ENCODE measurements around the gene ICE1.

The ICE1 gene

DNA sequence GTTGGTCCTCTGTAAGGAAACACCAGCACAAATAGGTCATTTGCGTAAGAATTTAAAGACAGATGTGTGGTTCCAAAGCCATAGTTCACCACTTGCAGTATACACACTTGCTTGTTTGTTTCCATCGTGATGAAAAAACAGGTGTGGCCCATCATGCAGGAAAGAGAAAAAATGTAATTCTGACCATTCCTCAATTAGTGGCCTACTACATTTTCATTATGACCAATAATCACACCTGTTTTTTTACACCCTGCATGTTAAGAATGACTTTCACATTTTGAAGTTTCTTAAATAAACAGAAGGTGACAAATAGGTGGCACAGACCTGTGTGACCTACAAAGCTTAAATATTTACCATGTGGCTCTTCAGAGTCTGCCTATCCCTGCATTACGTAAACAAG, 2.2 kb upstream of the ICE1 start:
- Histone ChIP-seq H3K27ac (ENCODE audit: low read length) (no peak overlapping the region), H3K4me3 (ENCODE audit: low read length in 2 of 2) (no peak overlapping the region), H3K36me3 (ENCODE audit: control insufficient read depth in 2 of 2, insufficient read depth in 2 of 2, low read length in 2 of 2) (no peaks in the 10 kb centered on the region), H3K27me3 (ENCODE audit: control insufficient read depth in 1 of 2, insufficient read depth in 2 of 2, low read length in 2 of 2) (no peaks in the 10 kb centered on the region), H3K9me3 (ENCODE audit: control insufficient read depth in 2 of 2, low read length in 2 of 2) (no peaks in the 10 kb centered on the region), H3K4me1 (ENCODE audit: control insufficient read depth, insufficient read depth, low read length) (peaks cover 29% of the 10 kb centered on the region), H3K9ac (ENCODE audit: low read length in 2 of 2) (no peak overlapping the region)

DNA sequence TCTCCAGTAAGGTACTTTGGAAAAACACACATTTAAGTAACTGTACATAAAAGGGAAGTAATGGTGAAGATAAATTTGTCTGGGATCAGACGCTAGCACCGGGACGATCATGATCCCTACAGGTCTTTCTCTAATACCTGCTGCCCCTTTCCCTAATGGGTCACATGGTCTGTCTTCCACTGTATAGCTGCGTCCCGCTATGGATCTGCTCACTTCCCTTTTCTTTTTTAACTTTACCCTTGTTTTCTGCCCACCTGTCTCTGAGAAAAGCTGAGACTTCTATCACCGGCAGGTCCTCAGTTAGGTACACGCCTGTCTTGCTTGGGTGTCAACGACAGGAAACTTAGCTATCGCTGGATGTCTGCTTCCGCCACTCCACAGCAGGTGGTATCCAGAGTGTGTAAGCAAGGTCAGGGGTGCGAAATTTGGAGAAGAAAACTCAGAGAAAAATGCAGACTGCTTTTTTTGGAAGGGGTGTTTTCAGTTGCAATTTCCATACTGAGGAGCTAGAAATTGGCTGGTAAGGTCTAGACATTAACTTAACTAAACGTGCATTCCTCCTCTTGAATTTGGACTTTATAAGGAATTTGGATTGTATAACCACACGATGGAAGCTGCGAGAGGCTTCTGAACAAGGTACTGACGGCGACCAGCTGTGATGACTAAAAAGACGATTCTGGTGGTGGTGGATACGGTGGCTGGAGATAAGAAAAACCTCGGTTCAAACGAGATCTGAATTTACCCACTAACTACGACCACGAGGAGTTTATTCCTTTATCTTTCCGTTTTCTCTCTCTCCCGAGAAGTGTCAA, 1.1 kb upstream of the ICE1 start:
- no peaks in the 10 kb centered on the region for H3K36me3 ChIP-seq (ENCODE audit: control insufficient read depth in 2 of 2, insufficient read depth in 2 of 2, low read length in 2 of 2)
- H3K4me3 ChIP-seq (ENCODE audit: low read length in 2 of 2), result peak overlapping the region; percentile 86 to 89
- H3K9me3 ChIP-seq (ENCODE audit: control insufficient read depth in 2 of 2, low read length in 2 of 2), result no peaks in the 10 kb centered on the region
- H3K27me3 ChIP-seq (ENCODE audit: control insufficient read depth in 1 of 2, insufficient read depth in 2 of 2, low read length in 2 of 2), result no peaks in the 10 kb centered on the region
- peaks cover 29% of the 10 kb centered on the region for H3K4me1 ChIP-seq (ENCODE audit: control insufficient read depth, insufficient read depth, low read length)
- peak overlapping the region; percentile 97 for H3K27ac ChIP-seq (ENCODE audit: low read length)
- H3K9ac ChIP-seq (ENCODE audit: low read length in 2 of 2), result peak overlapping the region; percentile 88 to 97

DNA sequence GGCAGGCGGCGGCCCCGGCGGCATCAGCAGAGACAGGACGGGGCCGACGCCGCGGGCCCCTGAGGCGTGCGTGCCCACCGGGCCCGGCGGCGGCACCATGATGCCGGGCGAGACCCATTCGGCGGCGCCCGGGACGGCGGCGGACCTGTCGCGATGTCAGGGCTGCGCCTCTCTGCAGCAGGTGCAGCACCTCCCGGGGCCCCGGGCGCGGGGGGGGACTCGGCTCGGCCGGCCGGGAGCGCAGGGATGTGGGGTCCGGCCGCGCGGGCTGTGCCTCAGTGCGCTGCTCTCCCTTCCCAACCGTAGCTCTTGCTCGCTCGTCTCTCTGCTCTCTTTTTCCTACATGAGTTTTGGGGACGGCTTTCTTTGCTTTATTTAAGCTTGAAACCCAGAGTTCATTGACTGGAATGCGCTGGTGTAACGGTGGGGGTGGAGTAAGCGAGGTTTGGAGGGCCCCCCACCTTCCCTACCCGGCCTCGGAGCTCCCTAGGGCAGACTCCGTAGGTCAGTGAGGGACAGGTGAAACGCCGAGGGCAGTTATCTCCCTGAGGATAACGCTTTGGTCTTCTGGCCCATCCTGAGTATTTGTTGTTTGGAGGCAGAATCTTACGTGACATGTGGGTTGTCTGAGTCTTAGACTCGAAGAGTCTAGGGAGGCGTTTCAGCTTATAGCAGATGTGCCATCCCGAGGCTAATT, 490 bp downstream of the ICE1 start:
- Histone ChIP-seq H3K4me1 (ENCODE audit: control insufficient read depth, insufficient read depth, low read length) (peaks cover 29% of the 10 kb centered on the region), H3K9me3 (ENCODE audit: control insufficient read depth in 2 of 2, low read length in 2 of 2) (no peaks in the 10 kb centered on the region), H3K4me3 (ENCODE audit: low read length in 2 of 2) (peak overlapping the region; percentile 89), H3K27me3 (ENCODE audit: control insufficient read depth in 1 of 2, insufficient read depth in 2 of 2, low read length in 2 of 2) (no peaks in the 10 kb centered on the region), H3K27ac (ENCODE audit: low read length) (peak overlapping the region; percentile 97), H3K9ac (ENCODE audit: low read length in 2 of 2) (peak overlapping the region; percentile 88 to 89), H3K36me3 (ENCODE audit: control insufficient read depth in 2 of 2, insufficient read depth in 2 of 2, low read length in 2 of 2) (no peaks in the 10 kb centered on the region)

DNA sequence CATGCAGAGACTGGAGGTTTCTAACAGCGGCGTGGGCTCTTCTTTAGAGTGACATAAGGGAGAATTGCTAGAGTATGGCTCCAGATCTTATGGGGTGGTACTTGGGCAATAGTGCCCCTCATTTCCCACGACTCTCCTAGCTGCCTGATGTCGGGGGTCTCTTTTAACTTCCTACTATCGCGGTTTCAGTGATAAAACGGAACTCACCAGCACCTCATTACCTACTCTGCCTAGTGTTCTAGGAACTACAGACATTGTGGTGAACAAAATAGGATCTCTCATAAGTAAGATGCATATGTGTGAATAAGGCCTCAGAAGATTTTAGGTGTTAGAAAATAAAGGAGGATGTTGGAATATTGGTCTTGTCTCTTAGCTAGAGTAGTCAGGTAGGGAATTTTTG, 1.1 kb downstream of the ICE1 start:
- Histone ChIP-seq H3K27me3 (ENCODE audit: control insufficient read depth in 1 of 2, insufficient read depth in 2 of 2, low read length in 2 of 2) (no peaks in the 10 kb centered on the region), H3K27ac (ENCODE audit: low read length) (no peak overlapping the region)

GRCh38 chr5:5424736-5425135, 2.3 kb downstream of the ICE1 start:
- Histone ChIP-seq H3K36me3 (ENCODE audit: control insufficient read depth in 2 of 2, insufficient read depth in 2 of 2, low read length in 2 of 2) (peaks cover 0 to 3% of the 10 kb centered on the region in 2 donors), H3K4me3 (ENCODE audit: low read length in 2 of 2) (no peak overlapping the region), H3K27me3 (ENCODE audit: control insufficient read depth in 1 of 2, insufficient read depth in 2 of 2, low read length in 2 of 2) (no peaks in the 10 kb centered on the region), H3K27ac (ENCODE audit: low read length) (no peak overlapping the region), H3K4me1 (ENCODE audit: control insufficient read depth, insufficient read depth, low read length) (peaks cover 29% of the 10 kb centered on the region), H3K9ac (ENCODE audit: low read length in 2 of 2) (no peak overlapping the region), H3K9me3 (ENCODE audit: control insufficient read depth in 2 of 2, low read length in 2 of 2) (no peaks in the 10 kb centered on the region)

More for the DNA sequence above, 1.1 kb downstream of the ICE1 start:
- Histone ChIP-seq H3K9ac (ENCODE audit: low read length in 2 of 2) (peak overlapping the region; percentile 88 to 89), H3K4me1 (ENCODE audit: control insufficient read depth, insufficient read depth, low read length) (peaks cover 29% of the 10 kb centered on the region), H3K9me3 (ENCODE audit: control insufficient read depth in 2 of 2, low read length in 2 of 2) (no peaks in the 10 kb centered on the region), H3K4me3 (ENCODE audit: low read length in 2 of 2) (peak overlapping the region; percentile 89), H3K36me3 (ENCODE audit: control insufficient read depth in 2 of 2, insufficient read depth in 2 of 2, low read length in 2 of 2) (no peaks in the 10 kb centered on the region)

- Histone ChIP-seq H3K9ac (ENCODE audit: low read length in 2 of 2) (no peak overlapping the region), H3K27ac (ENCODE audit: low read length) (no peak overlapping the region), H3K4me3 (ENCODE audit: low read length in 2 of 2) (no peak overlapping the region), H3K9me3 (ENCODE audit: control insufficient read depth in 2 of 2, low read length in 2 of 2) (no peaks in the 10 kb centered on the region), H3K4me1 (ENCODE audit: control insufficient read depth, insufficient read depth, low read length) (peaks cover 20% of the 10 kb centered on the region), H3K27me3 (ENCODE audit: control insufficient read depth in 1 of 2, insufficient read depth in 2 of 2, low read length in 2 of 2) (no peaks in the 10 kb centered on the region), H3K36me3 (ENCODE audit: control insufficient read depth in 2 of 2, insufficient read depth in 2 of 2, low read length in 2 of 2) (peaks cover 0 to 3% of the 10 kb centered on the region in 2 donors)
These were observed 7.7 kb downstream of the ICE1 start for GRCh38 chr5:5430136-5430535.

GRCh38 chr5:5432020-5432707, 9.7 kb downstream of the ICE1 start:
- H3K4me1 ChIP-seq (ENCODE audit: control insufficient read depth, insufficient read depth, low read length), result peaks cover 20% of the 10 kb centered on the region
- no peak overlapping the region for H3K4me3 ChIP-seq (ENCODE audit: low read length in 2 of 2)
- no peak overlapping the region for H3K27ac ChIP-seq (ENCODE audit: low read length)
- no peaks in the 10 kb centered on the region for H3K9me3 ChIP-seq (ENCODE audit: control insufficient read depth in 2 of 2, low read length in 2 of 2)
- H3K27me3 ChIP-seq (ENCODE audit: control insufficient read depth in 1 of 2, insufficient read depth in 2 of 2, low read length in 2 of 2), result no peaks in the 10 kb centered on the region
- no peak overlapping the region for H3K9ac ChIP-seq (ENCODE audit: low read length in 2 of 2)
- peaks cover 0 to 3% of the 10 kb centered on the region in 2 donors for H3K36me3 ChIP-seq (ENCODE audit: control insufficient read depth in 2 of 2, insufficient read depth in 2 of 2, low read length in 2 of 2)

DNA sequence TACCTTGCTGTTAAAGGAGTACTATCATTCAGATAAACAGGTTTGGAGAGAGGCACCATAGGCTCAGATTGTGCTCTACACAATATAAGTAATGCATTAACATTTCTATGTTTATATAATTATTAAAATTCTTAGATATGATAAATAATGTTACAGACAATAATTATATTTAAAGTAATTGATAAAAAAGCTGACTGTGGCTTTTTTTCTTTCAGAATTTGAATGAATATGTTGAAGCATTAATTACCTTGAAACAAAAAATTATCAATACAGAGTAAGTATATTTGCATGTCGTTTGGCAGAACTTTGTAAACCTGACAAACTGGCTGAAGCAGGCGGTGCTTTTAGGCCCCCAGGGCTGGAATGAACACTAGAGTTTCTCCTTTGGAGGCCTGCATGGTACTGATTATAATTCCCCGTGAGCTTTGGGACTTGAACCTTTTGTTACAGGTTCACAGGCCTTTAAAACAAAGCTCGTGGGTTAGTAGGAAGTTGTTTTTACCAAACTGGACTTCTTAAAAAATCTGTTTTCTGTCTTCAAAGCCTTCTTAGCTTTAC, 13.8 kb downstream of the ICE1 start:
- Histone ChIP-seq H3K9ac (ENCODE audit: low read length in 2 of 2) (no peak overlapping the region), H3K9me3 (ENCODE audit: control insufficient read depth in 2 of 2, low read length in 2 of 2) (no peaks in the 10 kb centered on the region), H3K36me3 (ENCODE audit: control insufficient read depth in 2 of 2, insufficient read depth in 2 of 2, low read length in 2 of 2) (peaks cover 5 to 6% of the 10 kb centered on the region in 2 donors), H3K27ac (ENCODE audit: low read length) (no peak overlapping the region), H3K4me1 (ENCODE audit: control insufficient read depth, insufficient read depth, low read length) (peaks cover 9% of the 10 kb centered on the region), H3K27me3 (ENCODE audit: control insufficient read depth in 1 of 2, insufficient read depth in 2 of 2, low read length in 2 of 2) (no peaks in the 10 kb centered on the region), H3K4me3 (ENCODE audit: low read length in 2 of 2) (no peak overlapping the region)

GRCh38 chr5:5437227-5438172, 15.0 kb downstream of the ICE1 start:
- Histone ChIP-seq H3K27ac (ENCODE audit: low read length) (no peak overlapping the region), H3K9me3 (ENCODE audit: control insufficient read depth in 2 of 2, low read length in 2 of 2) (no peaks in the 10 kb centered on the region), H3K36me3 (ENCODE audit: control insufficient read depth in 2 of 2, insufficient read depth in 2 of 2, low read length in 2 of 2) (peaks cover 6% of the 10 kb centered on the region in 2 donors), H3K27me3 (ENCODE audit: control insufficient read depth in 1 of 2, insufficient read depth in 2 of 2, low read length in 2 of 2) (no peaks in the 10 kb centered on the region), H3K4me3 (ENCODE audit: low read length in 2 of 2) (no peak overlapping the region), H3K4me1 (ENCODE audit: control insufficient read depth, insufficient read depth, low read length) (peaks cover 9% of the 10 kb centered on the region), H3K9ac (ENCODE audit: low read length in 2 of 2) (no peak overlapping the region)

GRCh38 chr5:5451863-5452262, 29.4 kb downstream of the ICE1 start:
- no peaks in the 10 kb centered on the region for H3K27me3 ChIP-seq (ENCODE audit: control insufficient read depth in 1 of 2, insufficient read depth in 2 of 2, low read length in 2 of 2)
- no peaks in the 10 kb centered on the region for H3K4me1 ChIP-seq (ENCODE audit: control insufficient read depth, insufficient read depth, low read length)
- H3K27ac ChIP-seq (ENCODE audit: low read length), result no peak overlapping the region
- H3K9ac ChIP-seq (ENCODE audit: low read length in 2 of 2), result no peak overlapping the region
- H3K36me3 ChIP-seq (ENCODE audit: control insufficient read depth in 2 of 2, insufficient read depth in 2 of 2, low read length in 2 of 2), result peaks cover 35 to 47% of the 10 kb centered on the region in 2 donors
- H3K9me3 ChIP-seq (ENCODE audit: control insufficient read depth in 2 of 2, low read length in 2 of 2), result no peaks in the 10 kb centered on the region
- no peak overlapping the region for H3K4me3 ChIP-seq (ENCODE audit: low read length in 2 of 2)

All from stomach smooth muscle (tissue), 2 donors.